GM19395 (cell line): ENCODE measurements around the gene CDHR4.
"Not testable (repeated sequence)": the region's sequence is repeated elsewhere in the genome, so short reads cannot be mapped to it uniquely, and the experiment has no call there.

ENCODE experiments used
- ATAC-seq: cut with Tn5 transposase; IDR thresholded peaks from one replicate; pipeline ENCODE4 v1.9.1; 2021; ENCODE audit warnings: mild to moderate bottlenecking, moderate library complexity; ENCODE audit not compliant: unreplicated experiment

Gene CDHR4

DNA sequence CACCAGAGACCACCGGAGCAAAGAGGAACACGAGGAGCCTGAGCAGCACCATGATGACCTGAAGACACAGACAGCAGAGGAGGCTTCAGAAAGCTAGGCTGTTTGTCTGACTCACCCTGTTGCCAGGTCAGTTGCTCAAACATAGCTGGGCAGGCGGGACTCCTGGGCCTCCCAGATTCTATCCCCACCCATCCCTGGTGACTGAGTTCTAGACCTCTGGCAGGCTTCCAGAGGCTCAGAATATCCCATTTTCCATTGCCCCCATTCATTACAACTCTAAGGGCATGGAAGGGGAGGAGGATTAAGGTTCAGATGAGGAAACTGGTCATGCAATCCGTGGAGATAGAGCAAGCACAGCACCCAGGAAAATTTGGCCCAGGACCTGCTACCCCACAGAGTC, at the start of gene CDHR4:
Gene CDHR4 (minus strand): TSS at position 113 of the 400 bp plus-strand sequence. CDS start 61 bp downstream, at position 52.
- no peak for ATAC-seq

GRCh38 chr3:49845694-49846093, 46.0 kb upstream of the CDHR4 start:
- ATAC-seq, result no peak

DNA sequence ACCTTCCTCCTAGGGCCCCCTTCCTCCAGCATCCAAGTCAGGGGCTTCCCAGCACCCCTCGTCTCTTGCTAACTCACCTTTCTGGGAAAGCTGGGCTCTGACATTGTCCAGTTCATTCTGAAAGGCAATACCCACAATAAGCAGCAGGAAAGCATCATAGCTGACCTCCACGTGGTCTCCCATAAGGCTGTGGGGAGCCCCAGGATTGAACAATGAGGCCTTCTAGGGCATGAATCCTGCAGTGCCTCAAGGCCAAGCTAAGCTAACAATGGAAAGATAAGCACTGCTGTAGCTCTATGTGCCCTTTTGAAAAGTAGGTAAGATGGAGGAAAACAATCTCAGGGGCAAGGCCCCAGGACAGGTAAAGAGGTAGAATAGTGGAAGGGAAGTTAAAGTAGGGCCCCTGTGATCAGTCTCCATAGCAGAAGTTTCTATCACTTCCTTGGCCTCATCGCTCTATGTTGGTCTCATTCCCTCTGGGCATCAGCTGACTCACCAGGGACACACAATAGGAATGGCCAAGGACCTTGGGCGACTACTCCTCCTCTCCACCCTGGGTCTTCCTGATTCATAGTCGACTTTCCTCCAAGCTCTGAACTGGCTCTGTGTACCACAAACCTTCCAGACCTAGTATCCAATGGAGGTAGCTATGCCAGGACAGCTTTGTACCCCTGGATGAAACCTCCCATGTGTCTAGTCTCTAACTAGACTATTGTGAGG, 45.0 kb upstream of the CDHR4 start:
- ATAC-seq, result no peak

DNA sequence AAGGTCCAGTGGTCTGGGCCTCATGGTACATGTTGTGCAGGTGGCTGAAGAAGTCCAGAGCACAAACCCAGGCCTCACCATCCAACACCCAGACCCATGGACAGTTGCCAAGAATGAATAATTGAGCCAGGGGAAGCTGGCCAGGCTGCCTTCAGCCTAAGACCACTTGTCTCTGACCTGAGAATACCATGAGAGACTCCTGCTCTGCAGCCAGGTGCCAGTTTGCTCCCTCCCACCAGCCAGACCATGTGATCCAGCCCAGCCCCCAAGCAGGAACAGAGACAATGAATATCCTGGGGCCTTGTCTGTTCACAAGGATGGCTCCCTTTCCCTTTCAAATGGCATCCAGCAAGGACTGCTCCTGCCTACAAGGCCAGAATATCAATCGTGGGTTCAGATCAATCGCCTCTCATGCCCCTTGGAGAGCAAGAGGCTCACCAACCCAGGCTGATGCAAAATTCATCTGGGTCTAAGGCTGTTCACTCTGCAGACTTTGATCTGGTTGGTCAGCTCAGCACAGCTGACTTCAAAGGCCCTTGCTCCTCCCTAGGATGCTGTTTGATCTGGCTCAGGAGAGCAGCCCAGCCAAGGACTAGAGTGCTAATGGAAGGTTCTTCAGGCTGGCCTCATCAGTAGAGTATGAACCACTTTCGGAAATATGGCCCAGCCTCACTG, 43.3 kb upstream of the CDHR4 start:
- no peak for ATAC-seq

DNA sequence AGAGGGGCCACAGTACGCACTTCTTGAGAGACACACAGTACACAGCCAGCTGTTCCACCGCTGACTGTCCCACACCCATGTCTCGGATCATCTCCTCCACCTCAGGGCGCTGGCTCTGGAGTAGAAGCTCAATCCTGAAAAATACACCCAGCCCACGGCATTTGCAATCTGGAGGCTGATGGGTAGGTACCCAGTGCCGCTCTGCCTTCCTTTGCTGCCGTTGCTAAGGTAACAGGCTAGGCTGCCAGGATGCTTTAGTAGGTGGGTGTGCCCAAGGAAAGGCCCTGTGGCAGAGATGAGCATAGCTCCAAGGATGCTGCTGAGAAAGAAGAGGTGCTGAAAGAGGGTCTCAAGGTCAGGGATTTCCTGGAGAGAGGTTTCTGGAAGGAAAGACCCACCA, 42.1 kb upstream of the CDHR4 start:
- ATAC-seq, result no peak

DNA sequence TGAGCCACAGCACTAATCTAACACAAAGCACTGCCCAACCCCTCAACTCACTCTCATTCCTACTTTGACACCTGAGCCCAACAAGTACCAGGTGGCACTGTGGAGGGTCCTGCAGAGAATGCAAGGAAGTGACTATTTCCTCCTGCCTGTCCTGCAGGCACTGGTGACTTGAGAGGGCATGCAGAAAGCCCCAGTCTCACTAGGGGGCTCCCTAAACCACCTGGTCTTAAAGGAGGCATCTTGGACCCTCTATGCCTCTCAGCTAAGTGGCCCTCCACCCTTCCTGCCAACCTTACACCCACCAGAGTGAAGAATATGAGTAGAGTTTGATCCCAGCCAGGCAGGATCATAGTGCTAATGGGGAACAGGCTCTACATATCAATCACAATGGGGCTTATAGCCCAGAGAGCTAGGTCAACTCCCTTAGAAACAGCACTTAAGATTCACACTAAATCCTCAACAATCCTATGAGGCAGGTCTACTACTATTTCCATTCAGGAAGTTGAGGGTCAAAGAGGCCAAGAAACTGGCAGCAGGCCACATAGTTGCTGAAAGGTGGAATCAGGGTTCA, 41.5 kb upstream of the CDHR4 start:
- no peak for ATAC-seq

DNA sequence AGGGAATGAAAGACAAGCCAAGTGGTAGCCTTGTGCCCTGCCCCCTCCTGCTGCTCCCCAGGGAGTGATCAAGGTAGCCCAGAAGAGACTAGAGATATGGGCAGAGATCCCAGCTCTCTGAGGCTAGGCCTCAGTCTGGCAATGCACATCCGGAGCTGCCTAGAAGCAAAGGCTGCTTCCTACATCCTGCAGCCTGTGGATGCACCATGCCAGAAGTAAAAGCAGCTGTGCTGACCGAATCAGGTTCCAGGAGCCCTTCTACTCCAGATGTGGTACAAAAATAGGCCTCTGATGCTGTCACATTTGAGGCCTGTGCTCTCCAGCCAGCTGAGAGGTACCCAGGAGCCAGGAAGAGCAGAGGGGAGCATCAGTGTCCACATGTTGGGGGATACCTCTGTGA, 40.7 kb upstream of the CDHR4 start:
- no peak for ATAC-seq

DNA sequence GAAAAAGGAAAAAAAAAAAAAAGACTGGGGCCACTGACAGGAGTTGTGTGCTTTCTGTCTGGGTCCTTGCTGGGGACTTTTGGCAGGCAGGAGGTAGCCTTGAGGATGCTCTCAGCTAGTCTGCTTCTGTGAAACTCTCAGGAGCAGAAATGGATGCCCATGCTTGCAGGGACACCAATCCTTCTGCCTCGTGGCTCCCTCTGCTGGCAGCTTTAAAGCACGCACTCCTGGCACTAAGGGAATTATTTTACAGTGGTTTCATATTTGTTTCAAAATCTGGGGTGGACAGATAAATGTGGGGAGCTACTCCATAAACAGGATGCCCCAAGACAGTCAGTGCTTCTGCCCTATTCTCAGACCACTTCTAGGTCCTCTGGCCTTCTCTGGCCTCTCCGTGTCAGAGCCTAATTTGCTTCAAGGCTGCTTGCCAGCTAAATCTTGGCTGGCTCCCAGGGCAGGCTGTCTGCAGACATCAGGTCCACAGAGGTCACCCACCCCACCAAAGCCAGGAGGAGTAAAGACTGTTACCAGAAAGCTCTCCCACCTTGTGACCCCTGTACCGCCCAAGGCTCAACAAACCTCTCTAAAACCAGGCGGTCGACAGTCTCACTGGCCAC, 39.6 kb upstream of the CDHR4 start:
- no peak for ATAC-seq

DNA sequence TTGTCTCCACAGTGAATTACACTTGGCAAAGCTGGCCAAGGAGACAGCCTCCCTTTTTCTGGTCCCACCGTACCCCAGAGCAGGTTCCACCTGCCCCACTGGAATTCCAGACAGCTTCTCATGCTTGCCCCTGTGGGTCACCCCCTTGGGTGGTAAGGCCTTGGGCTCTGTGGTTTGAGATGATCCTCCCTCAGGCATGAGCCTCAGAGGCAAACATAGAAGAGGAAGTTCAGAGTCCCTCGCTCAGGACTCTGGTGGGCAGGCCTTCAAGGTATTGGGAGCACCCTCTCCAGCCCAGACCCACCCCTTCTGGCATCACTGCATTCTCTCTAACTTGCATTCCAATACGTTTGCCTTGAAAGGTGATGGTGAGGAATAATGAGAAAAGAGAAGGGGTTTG, 31.7 kb upstream of the CDHR4 start:
- no peak for ATAC-seq

GRCh38 chr3:49826016-49826415, 26.3 kb upstream of the CDHR4 start:
- ATAC-seq, result no peak

DNA sequence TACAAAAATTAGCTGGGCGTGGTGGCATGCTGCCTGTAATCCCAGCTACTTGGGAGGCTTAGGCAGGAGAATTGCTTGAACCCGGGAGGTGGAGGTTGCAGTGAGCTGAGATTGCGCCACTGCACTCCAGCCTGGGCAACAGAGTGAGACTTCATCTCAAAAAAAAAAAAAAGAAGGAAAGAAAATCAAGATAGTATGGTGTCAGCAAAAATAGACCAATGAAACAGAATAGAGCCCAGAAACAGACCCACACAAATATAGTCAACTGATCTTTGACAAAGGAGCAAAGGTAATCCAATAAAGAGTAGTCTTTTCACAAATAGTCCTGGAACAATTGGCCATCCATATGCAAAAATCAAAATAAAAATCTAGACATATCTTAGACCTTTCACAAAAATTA, 23.5 kb upstream of the CDHR4 start:
- not testable (repeated sequence) for ATAC-seq

GRCh38 chr3:49813497-49814174, 14.0 kb upstream of the CDHR4 start, which contains the start of gene UBA7:
Gene UBA7 (minus strand): TSS chr3:49813953. CDS start chr3:49813787, 166 bp downstream.
- ATAC-seq, result peak; percentile 82

- no peak for ATAC-seq
Observed at GRCh38 chr3:49812916-49813496, 13.3 kb upstream of the CDHR4 start.

DNA sequence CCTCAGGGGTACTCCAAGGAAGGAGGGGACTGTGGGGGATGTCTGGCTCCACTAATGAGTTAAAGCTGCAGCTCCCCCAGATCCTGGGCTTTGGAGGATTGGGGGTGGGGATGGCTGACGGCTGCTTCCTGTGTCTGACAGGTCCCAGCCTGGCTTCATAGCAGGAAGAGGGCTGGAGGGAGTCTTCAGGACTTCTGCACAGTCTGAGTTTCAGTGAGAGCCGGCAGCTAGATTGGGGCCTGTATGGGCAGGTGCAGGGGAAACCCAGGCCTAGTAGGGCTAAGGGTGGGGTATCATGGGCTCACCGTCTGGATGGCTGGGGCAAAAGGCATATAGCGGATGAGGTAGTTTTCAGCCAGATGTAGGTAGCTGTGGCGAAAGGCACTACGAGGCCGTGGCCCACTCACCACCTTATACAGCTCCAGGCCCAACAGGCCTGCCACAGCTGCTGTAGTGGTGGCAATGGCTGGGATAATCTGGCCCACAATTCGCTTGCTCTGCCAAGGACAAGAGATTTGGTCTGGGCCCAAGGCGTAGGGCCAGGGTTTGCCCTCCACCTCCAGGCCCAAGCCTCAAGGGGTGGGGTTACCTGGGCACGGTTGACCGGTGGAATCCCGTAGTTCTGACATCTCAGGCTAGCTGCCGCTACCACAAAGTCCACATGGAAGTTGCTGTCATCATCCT, 7.9 kb upstream of the CDHR4 start:
- ATAC-seq, result no peak

DNA sequence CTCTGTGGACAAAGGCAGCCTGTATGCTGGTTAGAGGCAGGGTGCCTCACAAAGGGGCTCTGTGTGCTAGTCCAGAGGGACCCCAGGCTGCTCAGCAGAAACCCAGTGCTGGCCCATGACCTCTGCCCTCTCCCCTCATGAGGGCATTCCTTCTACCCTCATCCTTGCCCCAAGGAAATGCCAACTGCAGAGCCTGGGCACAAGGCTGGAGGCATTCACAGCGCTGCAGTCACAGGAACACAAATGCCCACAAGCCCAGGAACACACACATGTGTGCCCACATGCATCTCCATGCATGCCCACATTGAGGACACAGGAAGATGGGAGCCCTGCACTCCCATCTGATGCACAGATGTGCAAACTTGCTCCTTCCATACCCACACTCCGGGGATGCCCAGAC, 7.2 kb upstream of the CDHR4 start:
- ATAC-seq, result no peak

- no peak for ATAC-seq
Observed at GRCh38 chr3:49805897-49806701, 6.4 kb upstream of the CDHR4 start.

- ATAC-seq, result no peak
Observed at GRCh38 chr3:49805367-49805782, 5.7 kb upstream of the CDHR4 start.

DNA sequence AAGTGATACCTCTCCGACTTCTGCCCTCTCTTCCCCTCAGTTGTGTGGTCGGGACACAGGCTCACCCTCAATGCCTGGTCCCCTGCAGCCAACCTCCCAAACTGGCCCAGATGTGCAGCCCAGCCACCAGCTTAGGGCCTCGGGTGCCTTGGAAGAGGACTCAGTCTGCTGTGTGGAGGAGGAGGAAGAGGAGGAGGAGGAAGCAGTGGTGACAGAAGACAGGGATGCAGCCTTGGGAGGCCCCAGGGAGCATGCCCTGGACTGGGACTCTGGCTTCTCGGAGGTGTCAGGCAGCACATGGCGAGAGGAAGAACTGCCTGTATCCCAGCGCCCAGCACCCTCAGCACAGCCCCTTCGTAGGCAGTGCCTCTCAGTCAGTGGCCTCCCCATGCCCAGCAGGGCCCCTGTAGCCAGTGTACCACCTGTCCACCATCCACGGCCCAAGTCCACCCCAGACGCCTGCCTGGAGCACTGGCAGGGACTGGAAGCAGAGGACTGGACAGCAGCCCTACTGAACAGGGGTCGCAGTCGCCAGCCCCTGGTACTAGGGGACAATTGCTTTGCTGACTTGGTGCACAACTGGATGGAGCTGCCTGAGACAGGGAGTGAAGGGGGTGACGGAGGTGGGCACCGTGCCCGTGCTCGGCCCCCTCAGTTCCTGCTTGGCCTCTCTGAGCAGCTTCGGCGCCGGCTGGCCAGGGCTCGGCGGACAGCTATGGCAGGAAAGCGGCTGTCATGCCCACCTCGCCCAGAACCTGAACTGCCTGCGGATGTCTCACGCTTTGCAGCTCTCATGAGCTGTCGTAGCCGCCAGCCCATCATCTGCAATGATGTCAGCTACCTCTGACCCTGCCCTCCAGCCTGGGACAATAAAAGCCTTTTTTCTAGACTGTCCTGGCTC, 4.7 kb upstream of the CDHR4 start:
- ATAC-seq, result no peak
